SW480 (cell line): ENCODE data around the gene ABHD11.
A peak's percentile ranks its signal among the peaks of the same experiment; 100 is the strongest.
"Not testable (repeated sequence)": the region's sequence is repeated elsewhere in the genome, so short reads cannot be mapped to it uniquely, and the experiment has no call there.

Experiments
- DNase-seq: peaks from one replicate; pipeline ENCODE4 v3.0.0-alpha.2; 2016; ENCODE audit warnings: low spot score

The ABHD11 gene

GRCh38 chr7:73718905-73719805 is 19.4 kb downstream of the ABHD11 start, which contains the start of gene STX1A:
STX1A (minus strand) TSS chr7:73719669; CDS start chr7:73719631, 38 bp downstream.
- peak; percentile 78 for DNase-seq

- peak; percentile 33 for DNase-seq
Observed at GRCh38 chr7:73718438-73718881, 20.1 kb downstream of the ABHD11 start.

DNA sequence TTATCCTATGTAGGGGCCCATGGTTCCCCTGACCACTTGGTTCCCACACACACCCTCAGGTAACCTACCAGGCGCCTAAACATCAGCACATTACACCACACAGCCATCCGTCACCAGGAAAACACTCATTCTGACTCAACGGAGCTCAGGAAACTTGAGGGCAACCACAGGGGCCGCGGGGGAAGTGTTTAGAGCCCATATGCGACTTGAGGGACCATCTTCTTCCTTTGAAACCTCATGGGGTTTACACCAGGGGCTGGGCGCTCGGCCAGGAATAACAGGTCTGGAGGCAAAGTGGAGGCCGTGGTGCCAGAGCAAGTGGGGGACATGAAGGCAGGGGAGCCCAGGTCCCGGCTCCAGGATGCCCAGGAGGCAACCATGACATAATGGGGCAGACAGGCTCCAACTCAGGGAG is 20.6 kb downstream of the ABHD11 start:
- peak; percentile 72 for DNase-seq

- DNase-seq, result no peak
Observed at GRCh38 chr7:73717025-73717807, 21.4 kb downstream of the ABHD11 start.

- DNase-seq, result no peak
Observed at GRCh38 chr7:73716318-73716890, 22.2 kb downstream of the ABHD11 start.

- DNase-seq, result peak; percentile 91
Observed at GRCh38 chr7:73715648-73716317, 22.8 kb downstream of the ABHD11 start.

DNA sequence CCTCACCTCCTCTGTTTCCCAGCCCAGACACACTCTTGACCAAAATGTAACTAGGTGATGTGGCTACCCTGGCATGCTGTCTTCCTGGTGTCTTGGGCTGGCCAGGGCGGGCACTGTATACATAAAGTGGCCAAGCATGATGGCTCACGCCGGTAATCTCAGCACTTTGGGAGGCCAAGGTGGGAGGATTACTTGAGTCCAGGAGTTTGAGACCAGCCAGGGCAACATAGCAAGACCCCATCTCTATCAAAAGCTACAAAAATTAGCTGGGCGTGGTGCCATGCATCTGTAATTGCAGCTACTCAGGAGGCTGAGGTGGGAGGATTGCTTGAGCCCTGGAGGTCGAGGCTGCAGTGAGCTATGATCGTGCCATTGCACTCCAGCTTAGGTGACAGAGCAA is 25.3 kb downstream of the ABHD11 start:
- DNase-seq, result not testable (repeated sequence)

- no peak for DNase-seq
Observed at GRCh38 chr7:73712773-73713172, 25.8 kb downstream of the ABHD11 start.

DNA sequence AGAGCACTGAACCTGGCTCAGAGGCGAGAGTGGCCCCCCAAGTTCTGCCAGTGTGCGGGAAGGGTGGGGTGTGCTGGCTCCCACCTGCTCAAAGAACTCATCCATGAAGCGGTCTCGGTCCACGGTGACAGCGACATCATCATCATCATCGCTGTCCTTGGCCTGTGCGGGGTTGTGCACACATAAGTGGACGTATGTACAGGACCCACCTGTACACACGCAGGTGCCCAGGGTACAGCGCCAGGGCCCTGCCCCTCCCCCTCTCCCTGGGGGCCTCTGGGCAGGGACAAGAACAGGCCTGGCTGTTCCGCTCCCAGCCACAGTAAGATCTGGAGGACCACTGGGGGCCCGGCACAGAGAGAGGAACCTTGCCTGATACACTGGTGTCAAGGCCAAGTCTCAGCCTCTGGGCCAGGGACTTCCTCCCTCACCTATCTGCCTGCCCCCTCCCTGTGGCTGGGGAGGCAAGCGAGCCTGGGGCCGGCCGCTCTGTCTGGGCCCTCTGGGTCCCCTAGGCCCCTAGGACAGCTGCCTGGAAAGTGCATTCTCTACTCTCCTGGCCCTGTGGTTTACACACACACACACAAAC is 29.5 kb downstream of the ABHD11 start:
- no peak for DNase-seq

- DNase-seq, result no peak
Observed at GRCh38 chr7:73707045-73707631, 31.5 kb downstream of the ABHD11 start.

- DNase-seq, result no peak
Observed at GRCh38 chr7:73706126-73707044, 32.2 kb downstream of the ABHD11 start.

GRCh38 chr7:73705551-73705920 is 33.1 kb downstream of the ABHD11 start:
- DNase-seq, result no peak

DNA sequence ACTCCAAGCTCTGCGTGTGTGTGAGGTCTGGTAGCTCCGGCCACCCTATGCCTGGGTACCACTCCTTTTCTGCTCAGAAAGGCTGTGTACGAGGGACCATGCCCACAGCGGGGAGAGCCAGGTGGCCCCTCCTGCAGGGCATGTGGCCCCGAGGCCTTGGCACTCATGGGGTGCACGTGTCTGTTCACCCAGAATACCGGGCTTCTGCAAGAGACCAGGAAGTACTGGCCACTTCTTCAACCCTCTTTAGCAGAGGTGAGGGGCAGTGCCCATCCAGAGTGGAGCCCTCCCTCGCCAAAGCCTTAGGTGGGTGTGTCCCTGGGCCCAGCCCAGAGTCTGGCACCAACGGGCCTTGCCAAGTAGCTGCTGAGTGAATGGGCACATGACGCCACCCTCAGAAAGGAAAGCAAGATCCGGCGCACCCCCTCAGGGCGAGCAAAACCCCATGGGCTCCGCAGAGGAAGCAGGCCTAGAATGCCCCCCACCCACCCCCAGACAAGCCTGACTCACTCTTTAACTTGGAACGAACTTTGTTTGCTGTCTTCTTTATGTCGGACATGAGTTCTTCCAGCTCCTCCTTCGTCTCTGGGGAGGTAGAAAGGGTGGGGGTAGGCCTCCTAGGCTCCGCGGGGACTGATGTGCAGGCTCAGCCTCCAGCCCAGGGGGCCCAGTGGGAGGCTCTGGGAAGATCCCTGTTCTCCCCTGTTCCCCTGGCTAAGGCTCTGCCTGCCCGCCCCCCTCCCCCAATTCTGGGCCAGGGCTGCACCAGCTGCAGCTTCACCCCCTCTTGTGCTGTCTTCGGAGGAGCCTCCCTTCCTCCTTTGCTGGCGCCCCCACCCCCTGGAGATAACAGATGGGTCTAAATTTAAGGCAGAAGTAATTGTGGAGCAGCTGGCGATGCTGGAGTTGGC is 33.7 kb downstream of the ABHD11 start:
- no peak for DNase-seq

DNA sequence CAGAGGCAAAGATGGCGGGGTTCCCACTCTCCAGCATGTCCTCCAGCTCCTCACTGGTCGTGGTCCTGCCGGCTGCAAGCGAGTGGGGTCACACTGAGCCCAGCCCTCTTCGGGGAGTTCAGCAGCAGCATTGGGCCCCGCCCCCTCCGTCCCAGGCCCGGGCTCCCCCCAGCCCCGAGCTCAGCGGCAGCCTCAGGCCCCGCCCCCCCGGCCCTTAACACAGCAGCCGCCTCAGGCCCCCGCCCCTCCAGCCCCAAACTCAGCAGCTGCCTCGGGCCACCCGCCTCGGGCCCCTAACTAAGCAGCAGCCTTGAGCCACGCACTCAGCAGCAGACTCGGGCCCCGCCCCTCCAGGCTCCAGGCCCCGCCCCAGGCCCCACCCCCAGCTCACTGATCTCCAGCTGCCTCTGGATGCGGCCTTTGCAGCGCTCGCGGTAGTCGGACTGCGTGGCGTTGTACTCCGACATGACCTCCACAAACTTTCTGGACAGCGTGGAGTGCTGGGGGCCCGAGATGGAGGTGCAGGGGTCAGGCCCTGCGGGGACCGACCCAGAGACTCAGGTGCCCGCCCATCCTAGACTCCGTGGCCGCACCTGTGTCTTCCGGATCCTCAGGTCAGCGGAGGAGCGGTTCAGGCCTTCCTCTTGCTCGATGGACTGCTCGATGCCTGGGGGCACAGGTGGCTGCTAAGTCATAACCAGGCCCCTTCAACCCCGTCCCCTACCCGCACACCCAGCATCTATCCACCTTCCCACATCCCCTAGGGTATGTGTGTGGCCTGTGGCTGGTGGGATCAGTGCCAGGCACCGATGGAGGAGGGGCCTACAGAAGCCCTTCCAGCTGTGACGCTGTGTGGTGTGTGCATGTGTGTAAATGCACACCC is 34.6 kb downstream of the ABHD11 start:
- DNase-seq, result no peak

GRCh38 chr7:73703225-73703624 is 35.4 kb downstream of the ABHD11 start:
- DNase-seq, result no peak

DNA sequence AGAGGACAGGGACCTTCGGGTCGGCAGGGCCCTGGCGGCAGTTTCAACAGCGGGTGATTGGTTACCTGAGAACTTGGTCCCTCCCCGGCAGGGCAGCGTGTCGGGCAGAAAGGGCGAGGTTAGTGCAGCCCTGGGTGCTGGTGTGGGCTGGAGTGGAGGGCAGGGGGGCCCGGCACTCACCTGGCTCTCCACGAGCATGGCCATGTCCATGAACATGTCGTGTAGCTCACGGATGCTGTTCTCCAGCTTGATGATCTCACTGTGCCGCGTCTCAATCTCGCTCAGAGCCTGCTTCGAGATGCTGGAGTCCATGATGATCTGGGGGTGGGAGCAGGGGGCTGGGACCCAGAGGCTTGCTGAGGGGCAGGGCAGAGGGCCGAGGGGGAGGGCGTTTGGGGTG is 35.9 kb downstream of the ABHD11 start:
- no peak for DNase-seq

DNA sequence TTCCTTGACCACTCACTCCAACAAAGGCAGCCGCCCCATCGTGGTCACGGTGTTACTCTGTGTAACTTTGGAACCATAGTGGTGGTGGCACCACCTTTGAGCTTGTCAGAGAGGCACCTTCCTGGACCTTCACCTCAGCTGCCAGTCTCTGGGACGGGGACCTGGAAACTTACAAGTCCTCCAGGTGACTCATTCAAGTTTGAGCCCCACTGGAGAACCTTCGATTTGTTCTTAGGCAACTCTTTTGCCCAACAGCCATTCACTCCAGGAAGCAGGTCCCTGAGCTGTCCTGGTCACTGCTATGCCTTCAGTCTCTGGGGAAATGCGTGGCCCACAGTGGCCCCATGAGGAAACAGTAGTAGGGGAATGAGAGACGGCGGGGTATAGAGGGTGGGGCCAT is 36.4 kb downstream of the ABHD11 start:
- no peak for DNase-seq

GRCh38 chr7:73701357-73701995 is 37.1 kb downstream of the ABHD11 start:
- peak; percentile 70 for DNase-seq
